Limb (tissue), 2 donors: ENCODE data around the gene UNK.
"Not testable (repeated sequence)": the region's sequence is repeated elsewhere in the genome, so short reads cannot be mapped to it uniquely, and the experiment has no call there.

Source experiments
- DNase-seq, 2 donors: peaks; one replicate each; pipeline ENCODE4 v3.0.0-alpha.2; 2016; ENCODE audit errors: extremely low spot score in 2 of 2

Gene UNK

GRCh38 chr17:75870228-75870627 lies 85.6 kb downstream of the UNK start:
- not testable (repeated sequence) for DNase-seq

GRCh38 chr17:75872434-75873351 lies 88.1 kb downstream of the UNK start:
- DNase-seq = peak; percentile 58 to 60

GRCh38 chr17:75873587-75874322 lies 89.1 kb downstream of the UNK start:
- no peak for DNase-seq

- peak in 1 of 2 donors; percentile 29 for DNase-seq
Observed at GRCh38 chr17:75874323-75875181, 89.9 kb downstream of the UNK start.
